Panc1 (cell line): ENCODE measurements around the gene SMARCA1.

Experiments used
- POLR2AphosphoS5 ChIP-seq: IDR thresholded peaks from 2 replicates; pipeline ENCODE4 v1.6.1; 2012; ENCODE audit warnings: mild to moderate bottlenecking, low read depth, low read length, moderate library complexity
- SIN3A ChIP-seq: IDR thresholded peaks from 2 replicates; pipeline ENCODE4 v1.6.1; 2012; ENCODE audit warnings: low read depth, mild to moderate bottlenecking, low read length, moderate library complexity, borderline replicate concordance; ENCODE audit not compliant: insufficient read depth
- TCF7L2 ChIP-seq: IDR thresholded peaks from 2 replicates; pipeline ENCODE4 v1.6.1; 2011; ENCODE audit warnings: mild to moderate bottlenecking, low read depth, low read length, inconsistent platforms
- TF ChIP-seq, protein P1 (sequence below): fragments of 450-650 bp; IDR thresholded peaks from 2 replicates; pipeline ENCODE4 v1.5.1; 2017; ENCODE audit warnings: mild to moderate bottlenecking

DNA sequence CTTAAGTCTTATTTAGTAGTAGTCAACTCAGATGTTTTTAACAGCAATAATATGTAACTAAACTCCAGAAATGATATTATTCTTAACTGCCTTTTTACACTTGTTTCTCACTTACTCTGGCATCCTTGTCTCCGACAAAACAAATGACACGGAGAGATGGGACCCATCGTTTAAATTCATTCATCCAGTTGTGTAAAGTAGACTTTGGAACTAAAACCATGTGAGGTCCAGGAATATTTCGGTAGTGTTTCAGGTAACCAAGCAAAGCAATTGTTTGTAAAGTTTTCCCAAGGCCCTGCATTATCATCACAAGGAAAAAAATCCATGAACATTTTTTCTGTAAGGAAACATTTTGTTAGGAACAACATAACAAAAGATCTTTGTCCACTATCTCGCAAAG lies 11.6 kb downstream of the SMARCA1 start:
- TF ChIP-seq, protein P1, sequence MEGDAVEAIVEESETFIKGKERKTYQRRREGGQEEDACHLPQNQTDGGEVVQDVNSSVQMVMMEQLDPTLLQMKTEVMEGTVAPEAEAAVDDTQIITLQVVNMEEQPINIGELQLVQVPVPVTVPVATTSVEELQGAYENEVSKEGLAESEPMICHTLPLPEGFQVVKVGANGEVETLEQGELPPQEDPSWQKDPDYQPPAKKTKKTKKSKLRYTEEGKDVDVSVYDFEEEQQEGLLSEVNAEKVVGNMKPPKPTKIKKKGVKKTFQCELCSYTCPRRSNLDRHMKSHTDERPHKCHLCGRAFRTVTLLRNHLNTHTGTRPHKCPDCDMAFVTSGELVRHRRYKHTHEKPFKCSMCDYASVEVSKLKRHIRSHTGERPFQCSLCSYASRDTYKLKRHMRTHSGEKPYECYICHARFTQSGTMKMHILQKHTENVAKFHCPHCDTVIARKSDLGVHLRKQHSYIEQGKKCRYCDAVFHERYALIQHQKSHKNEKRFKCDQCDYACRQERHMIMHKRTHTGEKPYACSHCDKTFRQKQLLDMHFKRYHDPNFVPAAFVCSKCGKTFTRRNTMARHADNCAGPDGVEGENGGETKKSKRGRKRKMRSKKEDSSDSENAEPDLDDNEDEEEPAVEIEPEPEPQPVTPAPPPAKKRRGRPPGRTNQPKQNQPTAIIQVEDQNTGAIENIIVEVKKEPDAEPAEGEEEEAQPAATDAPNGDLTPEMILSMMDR: no peak
- TF ChIP-seq SIN3A (no peak), POLR2AphosphoS5 (no peak), TCF7L2 (no peak)
